ENCODE results near the gene PRKCA. TPM values are rescaled to one million over a fixed set of nuclear protein-coding genes. Genes with fewer than 3 reads are reported as not detected.

PRKCA gene
- total and polyA plus RNA-seq, 2 donors (not counting 3 experiments of a cell fraction or from before 2014, with no cell fraction given) = 7.5 to 34.2 TPM

- FAIRE-seq = no peak
- Histone ChIP-seq H2AFZ (ENCODE audit: low read depth, low read length) (no peak overlapping the region), H4K20me1 (replicated peaks; ENCODE audit: control insufficient read depth, extremely low read depth, insufficient read depth, low read length) (no peaks in the 10 kb centered on the region), H3K4me1 (ENCODE audit: control insufficient read depth, extremely low read depth, insufficient read depth, low read length) (peaks cover 3% of the 10 kb centered on the region), H3K36me3 (ENCODE audit: control insufficient read depth in 2 of 2, extremely low read depth in 1 of 2, insufficient read depth in 2 of 2, low read length in 2 of 2) (no peaks in the 10 kb centered on the region), H3K9ac (replicated peaks; ENCODE audit: extremely low read depth, insufficient read depth, low read length) (no peak overlapping the region), H3K27me3 (ENCODE audit: control insufficient read depth in 2 of 2, insufficient read depth in 2 of 2, low read length in 2 of 2) (no peaks in the 10 kb centered on the region), H3K4me3 (replicated peaks in 1 of 3; ENCODE audit: insufficient read depth in 1 of 3, low read depth in 1 of 3, low read length in 3 of 3) (no peak overlapping the region), H3K9me1 (replicated peaks; ENCODE audit: control insufficient read depth, extremely low read depth, insufficient read depth, low read length) (no peaks in the 10 kb centered on the region), H3K27ac (ENCODE audit: insufficient read depth, low read depth, low read length) (no peak overlapping the region), H3K79me2 (ENCODE audit: control insufficient read depth, insufficient read depth, low read length) (no peaks in the 10 kb centered on the region), H3K9me3 (replicated peaks; ENCODE audit: control insufficient read depth, insufficient read depth, low read length) (no peaks in the 10 kb centered on the region), H3K4me2 (ENCODE audit: insufficient read depth, low read length) (no peak overlapping the region)
- DNase-seq (ENCODE audit: low read depth, low spot score) = no peak
- no TSS peak for BruUV-seq (replicated peaks)
- no peak for TF ChIP-seq MYC (IDR thresholded peaks at IDR 0.05; ENCODE audit: low read depth, low read length)
- no peak for TF ChIP-seq MAX (IDR thresholded peaks at IDR 0.05; ENCODE audit: insufficient read depth, insufficient read length)
- no peak for TF ChIP-seq EZH2 (IDR thresholded peaks at IDR 0.05; ENCODE audit: borderline replicate concordance, low read depth, low read length, severe bottlenecking)
- TF ChIP-seq POLR2A (IDR thresholded peaks at IDR 0.05; ENCODE audit: low read depth, low read length) = no peak
- no peak for TF ChIP-seq GATA2 (IDR thresholded peaks at IDR 0.05; ENCODE audit: insufficient read depth, insufficient read length, low read depth, low read length)
- no peak for TF ChIP-seq FOS (IDR thresholded peaks at IDR 0.05; ENCODE audit: borderline replicate concordance, insufficient read depth, low read length)
- no peak for TF ChIP-seq POLR2AphosphoS5 (IDR thresholded peaks at IDR 0.05; ENCODE audit: insufficient read depth, low read depth, low read length)
- no peak for TF ChIP-seq JUN (IDR thresholded peaks at IDR 0.05; ENCODE audit: borderline replicate concordance, insufficient read depth, insufficient read length, low read depth)
- TF ChIP-seq CTCF (IDR thresholded peaks at IDR 0.05; ENCODE audit: extremely low read depth in 1 of 2, insufficient read depth in 1 of 2, low read depth in 1 of 2, low read length in 2 of 2) = no peak
- intact Hi-C loops (cut with micrococcal nuclease) = no loop called here
- CTCF ChIA-PET = interaction anchor here (0.6 to 0.7 kb wide), 2 partner anchors 10 to 92 kb away, joined by 3 to 4 read pairs; no protein-coding TSS in a partner anchor
- POLR2A ChIA-PET = no interaction called here
- dilution Hi-C loops (cut with MboI; ENCODE audit: extremely low pct_ligation_motif_present, low sequenced_read_pairs) = no loop called here
Measured at GRCh38 chr17:66573078-66573477, 270.7 kb downstream of the PRKCA start.

Measured in endothelial cell of umbilical vein (primary cell).